ENCODE results near the gene EXOC8.

The EXOC8 gene, protein sequence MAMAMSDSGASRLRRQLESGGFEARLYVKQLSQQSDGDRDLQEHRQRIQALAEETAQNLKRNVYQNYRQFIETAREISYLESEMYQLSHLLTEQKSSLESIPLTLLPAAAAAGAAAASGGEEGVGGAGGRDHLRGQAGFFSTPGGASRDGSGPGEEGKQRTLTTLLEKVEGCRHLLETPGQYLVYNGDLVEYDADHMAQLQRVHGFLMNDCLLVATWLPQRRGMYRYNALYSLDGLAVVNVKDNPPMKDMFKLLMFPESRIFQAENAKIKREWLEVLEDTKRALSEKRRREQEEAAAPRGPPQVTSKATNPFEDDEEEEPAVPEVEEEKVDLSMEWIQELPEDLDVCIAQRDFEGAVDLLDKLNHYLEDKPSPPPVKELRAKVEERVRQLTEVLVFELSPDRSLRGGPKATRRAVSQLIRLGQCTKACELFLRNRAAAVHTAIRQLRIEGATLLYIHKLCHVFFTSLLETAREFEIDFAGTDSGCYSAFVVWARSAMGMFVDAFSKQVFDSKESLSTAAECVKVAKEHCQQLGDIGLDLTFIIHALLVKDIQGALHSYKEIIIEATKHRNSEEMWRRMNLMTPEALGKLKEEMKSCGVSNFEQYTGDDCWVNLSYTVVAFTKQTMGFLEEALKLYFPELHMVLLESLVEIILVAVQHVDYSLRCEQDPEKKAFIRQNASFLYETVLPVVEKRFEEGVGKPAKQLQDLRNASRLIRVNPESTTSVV

GRCh38 chr1:231337472-231338269 is at the start of gene EXOC8:
Gene EXOC8, minus strand, starts transcription at chr1:231337852. Its CDS starts 107 bp downstream, at chr1:231337745.
- peak; percentile 99 for DNase-seq (ENCODE audit: low read depth in 1 of 2, low spot score in 1 of 2)
- in situ Hi-C loops (cut with HindIII; ENCODE audit: low pct_unique_long_range_greater_than_20kb, low sequenced_read_pairs): no loop called here
- no peak for TF ChIP-seq JUND (IDR thresholded peaks at IDR 0.05; ENCODE audit: low read depth)

DNA sequence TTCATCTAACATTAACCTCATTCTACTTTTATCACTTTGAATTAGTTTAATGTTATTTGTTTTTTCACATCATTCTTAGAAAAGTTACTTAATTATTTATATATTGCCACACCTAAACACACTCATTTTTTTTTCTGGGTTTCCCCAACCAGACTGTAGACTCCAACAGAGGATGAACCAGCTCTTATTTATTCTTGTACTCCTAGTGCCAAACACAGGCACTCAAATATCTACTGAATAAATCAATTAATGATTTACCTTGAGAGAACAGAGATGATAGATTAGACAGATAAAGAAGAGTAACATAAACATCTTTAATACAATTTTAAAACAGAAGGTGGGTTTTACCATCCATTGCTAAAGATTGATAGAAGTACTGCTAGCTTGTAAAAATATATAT is 48.8 kb upstream of the EXOC8 start:
- no peak for DNase-seq (ENCODE audit: low read depth in 1 of 2, low spot score in 1 of 2)
- no peak for TF ChIP-seq JUND (IDR thresholded peaks at IDR 0.05; ENCODE audit: low read depth)
- in situ Hi-C loops (cut with HindIII; ENCODE audit: low pct_unique_long_range_greater_than_20kb, low sequenced_read_pairs): no loop called here

GRCh38 chr1:231385416-231385748 is 47.7 kb upstream of the EXOC8 start:
- peak; percentile 39 to 83 for DNase-seq (ENCODE audit: low read depth in 1 of 2, low spot score in 1 of 2)
- TF ChIP-seq JUND (IDR thresholded peaks at IDR 0.05; ENCODE audit: low read depth): no peak
- in situ Hi-C loops (cut with HindIII; ENCODE audit: low pct_unique_long_range_greater_than_20kb, low sequenced_read_pairs): no loop called here

GRCh38 chr1:231384696-231385415 is 47.2 kb upstream of the EXOC8 start:
- no peak for DNase-seq (ENCODE audit: low read depth in 1 of 2, low spot score in 1 of 2)
- in situ Hi-C loops (cut with HindIII; ENCODE audit: low pct_unique_long_range_greater_than_20kb, low sequenced_read_pairs): no loop called here
- TF ChIP-seq JUND (IDR thresholded peaks at IDR 0.05; ENCODE audit: low read depth): no peak

DNA sequence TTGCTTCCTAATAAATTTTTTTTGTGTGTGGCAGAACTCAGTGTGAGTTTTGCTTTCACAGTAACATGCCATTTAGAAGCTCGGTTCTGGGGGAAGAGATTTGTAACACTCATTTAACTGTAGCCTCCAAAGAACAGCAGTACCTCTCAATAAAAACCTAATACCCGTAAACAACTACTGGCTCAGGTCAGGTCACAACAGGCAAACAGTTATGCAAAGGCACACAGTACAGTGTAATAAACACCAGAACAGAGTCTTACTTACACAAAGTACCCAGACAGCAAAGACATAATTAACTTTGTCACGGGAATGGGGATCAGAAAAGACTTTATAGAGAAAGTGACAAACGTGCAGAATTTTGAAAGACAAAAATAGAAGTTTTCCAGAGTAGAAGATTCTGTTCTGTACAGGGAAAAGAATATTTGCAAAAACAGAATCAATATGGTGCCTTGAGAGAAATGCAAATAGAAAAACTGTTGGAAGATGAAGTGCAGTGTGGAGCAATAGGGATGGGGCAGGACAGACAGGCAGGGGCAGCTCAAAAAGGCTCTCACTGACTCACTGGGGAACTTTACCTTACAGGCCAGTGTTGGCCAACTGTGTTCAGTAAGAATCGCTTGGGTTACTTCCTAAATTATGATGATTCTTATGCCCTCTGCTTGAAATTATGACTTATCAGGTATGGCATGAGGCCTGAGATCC is 45.7 kb upstream of the EXOC8 start:
- no peak for DNase-seq (ENCODE audit: low read depth in 1 of 2, low spot score in 1 of 2)
- no peak for TF ChIP-seq JUND (IDR thresholded peaks at IDR 0.05; ENCODE audit: low read depth)
- in situ Hi-C loops (cut with HindIII; ENCODE audit: low pct_unique_long_range_greater_than_20kb, low sequenced_read_pairs): no loop called here

- TF ChIP-seq JUND (IDR thresholded peaks at IDR 0.05; ENCODE audit: low read depth): no peak
- in situ Hi-C loops (cut with HindIII; ENCODE audit: low pct_unique_long_range_greater_than_20kb, low sequenced_read_pairs): no loop called here
- no peak for DNase-seq (ENCODE audit: low read depth in 1 of 2, low spot score in 1 of 2)
These were observed 44.8 kb upstream of the EXOC8 start for GRCh38 chr1:231382426-231382825.

GRCh38 chr1:231381729-231382128 is 44.1 kb upstream of the EXOC8 start:
- in situ Hi-C loops (cut with HindIII; ENCODE audit: low pct_unique_long_range_greater_than_20kb, low sequenced_read_pairs): no loop called here
- DNase-seq (ENCODE audit: low read depth in 1 of 2, low spot score in 1 of 2): no peak

DNA sequence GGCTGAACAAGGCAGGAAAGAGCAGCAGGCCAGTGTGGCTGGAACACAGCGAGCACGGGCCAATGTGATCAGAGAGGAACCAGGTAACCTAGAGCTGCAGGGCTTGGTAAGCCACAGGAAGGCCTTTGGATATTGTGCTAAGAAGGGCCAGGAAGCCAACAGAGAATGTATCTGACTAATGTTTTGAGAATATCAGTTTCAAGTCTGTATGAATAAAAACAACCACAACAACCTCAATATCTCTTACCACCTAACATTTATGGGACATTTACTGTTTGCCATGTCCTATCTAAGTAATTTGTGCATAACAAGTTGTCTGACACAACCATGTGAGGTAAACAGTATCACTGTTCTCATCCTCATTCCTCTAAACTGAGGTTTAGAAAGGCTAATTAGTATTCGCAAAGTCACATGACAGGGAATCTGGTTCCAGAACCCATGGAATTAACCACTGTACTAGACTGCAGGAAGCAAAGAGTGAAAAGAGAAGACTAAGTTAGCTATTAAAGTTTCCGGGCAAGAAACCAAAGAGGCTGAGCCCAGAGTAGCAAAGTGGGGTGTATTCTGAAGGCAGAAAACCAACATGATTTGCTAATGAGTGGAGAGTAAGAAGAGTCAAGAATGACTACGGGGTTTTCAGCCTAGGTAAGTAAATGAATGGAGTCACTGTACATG is 39.4 kb upstream of the EXOC8 start:
- no peak for TF ChIP-seq JUND (IDR thresholded peaks at IDR 0.05; ENCODE audit: low read depth)
- in situ Hi-C loops (cut with HindIII; ENCODE audit: low pct_unique_long_range_greater_than_20kb, low sequenced_read_pairs): no loop called here
- no peak for DNase-seq (ENCODE audit: low read depth in 1 of 2, low spot score in 1 of 2)

More at GRCh38 chr1:231381729-231382128, 44.1 kb upstream of the EXOC8 start:
- no peak for TF ChIP-seq JUND (IDR thresholded peaks at IDR 0.05; ENCODE audit: low read depth)

GRCh38 chr1:231376101-231376500 is 38.4 kb upstream of the EXOC8 start:
- DNase-seq (ENCODE audit: low read depth in 1 of 2, low spot score in 1 of 2): no peak
- no peak for TF ChIP-seq JUND (IDR thresholded peaks at IDR 0.05; ENCODE audit: low read depth)
- in situ Hi-C loops (cut with HindIII; ENCODE audit: low pct_unique_long_range_greater_than_20kb, low sequenced_read_pairs): no loop called here

DNA sequence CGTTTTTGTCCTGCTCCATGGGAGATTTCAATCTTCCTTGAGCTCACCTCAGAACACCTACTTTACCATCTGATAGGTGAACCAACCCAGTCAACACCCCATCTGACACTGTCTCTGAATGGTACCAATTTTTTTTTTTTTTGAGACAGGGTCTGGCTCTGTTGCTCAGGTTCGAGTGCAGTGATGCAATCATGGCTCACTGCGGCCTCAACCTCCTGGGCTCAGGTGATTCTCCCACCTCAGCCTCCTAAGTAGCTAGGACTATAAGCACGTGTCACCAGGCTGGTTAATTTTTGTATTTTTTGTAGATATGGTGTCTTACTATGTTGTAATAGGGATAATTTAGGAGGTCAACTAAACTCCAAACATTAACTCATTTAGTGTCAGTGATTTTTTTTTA is 36.7 kb upstream of the EXOC8 start:
- TF ChIP-seq JUND (IDR thresholded peaks at IDR 0.05; ENCODE audit: low read depth): no peak

GRCh38 chr1:231372501-231372900 is 34.8 kb upstream of the EXOC8 start:
- TF ChIP-seq JUND (IDR thresholded peaks at IDR 0.05; ENCODE audit: low read depth): no peak
- in situ Hi-C loops (cut with HindIII; ENCODE audit: low pct_unique_long_range_greater_than_20kb, low sequenced_read_pairs): no loop called here
- no peak for DNase-seq (ENCODE audit: low read depth in 1 of 2, low spot score in 1 of 2)

More for the DNA sequence above, 36.7 kb upstream of the EXOC8 start:
- in situ Hi-C loops (cut with HindIII; ENCODE audit: low pct_unique_long_range_greater_than_20kb, low sequenced_read_pairs): no loop called here
- no peak for DNase-seq (ENCODE audit: low read depth in 1 of 2, low spot score in 1 of 2)

Measured in T47D (cell line).